GM23338 (cell line): ENCODE measurements around the gene METTL18.

Source experiments
- CTCF ChIP-seq, 2 experiments: fragments of 200-600 bp in 1 of 2; sonication (generic) in 1 of 2; conservative IDR thresholded peaks; 2 replicates each; pipeline versions ENCODE4 v1.5.1 to v1.6.1; 2016 to 2017; ENCODE audit warnings: antibody characterized with exemption in 2 of 2, low read depth in 2 of 2, mild to moderate bottlenecking in 2 of 2, moderate library complexity in 1 of 2
- EZH2 ChIP-seq: fragments of 200-600 bp; sonication (generic); IDR thresholded peaks from one replicate; pipeline ENCODE4 v1.8.0; 2017; ENCODE audit warnings: antibody characterized with exemption, mild to moderate bottlenecking, low read depth; ENCODE audit not compliant: unreplicated experiment
- EZH2phosphoT487 ChIP-seq: fragments of 200-600 bp; sonication (generic); IDR thresholded peaks from one replicate; pipeline ENCODE4 v1.8.1; 2018; ENCODE audit warnings: antibody characterized with exemption; ENCODE audit not compliant: unreplicated experiment
- ZNF331 ChIP-seq: fragments of 250-450 bp; sonication (Bioruptor Pico); IDR thresholded peaks from 2 replicates; pipeline ENCODE4 v1.5.0; 2020; ENCODE audit warnings: low read depth, mild to moderate bottlenecking, moderate library complexity

GRCh38 chr1:169765580-169766331 lies 29.0 kb downstream of the METTL18 start:
- no peak for TF ChIP-seq CTCF (conservative IDR thresholded peaks at IDR 0.05; ENCODE audit: low read depth in 2 of 2)
- TF ChIP-seq EZH2phosphoT487 = no peak
- TF ChIP-seq ZNF331 (CRISPR knock-in tag) = no peak
- no peak for TF ChIP-seq EZH2
